ENCODE measurements around the gene COL9A3. TPM values are rescaled to one million over a fixed set of nuclear protein-coding genes. Genes with fewer than 3 reads are reported as not detected.

COL9A3 gene
- total RNA-seq, 1 donor from 2014 or later = 2.1 TPM

DNA sequence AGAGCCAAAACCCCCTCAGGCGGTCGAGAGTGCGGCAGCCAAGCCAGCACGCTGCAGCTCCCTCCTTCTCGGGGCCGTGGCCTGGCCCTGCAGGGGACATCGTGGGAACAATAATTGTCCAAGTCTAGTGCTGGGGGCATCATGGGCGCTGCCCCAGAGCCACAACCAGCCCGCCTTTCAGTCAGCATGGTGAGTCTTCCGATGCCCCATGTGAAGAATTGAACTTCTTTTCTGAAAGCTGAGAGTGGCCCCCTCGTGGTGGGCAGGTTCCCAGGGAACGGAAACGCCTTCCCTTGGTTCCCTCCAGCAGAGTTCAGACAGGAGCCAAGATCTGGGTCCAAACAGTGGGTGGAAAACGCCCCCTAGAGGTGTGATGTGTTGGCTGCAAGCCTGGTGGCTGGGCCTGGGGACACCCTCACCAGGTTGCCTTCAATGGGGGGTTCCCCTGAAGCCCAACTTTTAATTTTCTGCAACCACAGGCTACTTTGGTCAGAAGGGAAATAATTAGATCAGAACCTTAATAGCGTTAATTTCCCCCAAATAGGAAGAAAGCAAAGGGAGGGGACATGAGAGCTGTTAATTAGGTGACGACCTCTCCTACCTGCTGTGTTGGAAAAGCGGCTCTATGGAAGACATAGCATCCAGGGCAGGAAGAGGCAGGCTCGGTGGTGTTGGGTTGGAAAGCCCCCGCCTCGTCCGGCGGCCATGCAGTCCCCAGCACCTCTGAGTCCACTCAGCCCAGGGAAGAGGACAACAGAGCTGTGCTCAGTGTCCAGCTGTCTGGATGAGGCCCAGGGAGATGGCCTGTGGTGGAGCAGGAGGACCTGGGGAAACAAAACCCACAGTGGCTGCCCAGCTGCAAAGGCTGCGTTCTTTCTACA lies 25.3 kb upstream of the COL9A3 start:
- Histone ChIP-seq H3K27ac (replicated peaks) (no peak overlapping the region), H3K36me3 (no peaks in the 10 kb centered on the region), H3K4me3 (no peak overlapping the region), H3K27me3 (ENCODE audit: low read depth) (no peaks in the 10 kb centered on the region), H3K4me1 (peaks cover 35% of the 10 kb centered on the region), H3K9me3 (replicated peaks) (no peaks in the 10 kb centered on the region)
- intact Hi-C loops (cut with micrococcal nuclease) = loop anchor here (5.0 to 10.0 kb wide), 2 partner anchors 124 to 287 kb away; no protein-coding TSS in a partner anchor
- TF ChIP-seq CTCF (IDR thresholded peaks at IDR 0.05; ENCODE audit: borderline replicate concordance) = peak; percentile 89
- peak; percentile 78 for DNase-seq

DNA sequence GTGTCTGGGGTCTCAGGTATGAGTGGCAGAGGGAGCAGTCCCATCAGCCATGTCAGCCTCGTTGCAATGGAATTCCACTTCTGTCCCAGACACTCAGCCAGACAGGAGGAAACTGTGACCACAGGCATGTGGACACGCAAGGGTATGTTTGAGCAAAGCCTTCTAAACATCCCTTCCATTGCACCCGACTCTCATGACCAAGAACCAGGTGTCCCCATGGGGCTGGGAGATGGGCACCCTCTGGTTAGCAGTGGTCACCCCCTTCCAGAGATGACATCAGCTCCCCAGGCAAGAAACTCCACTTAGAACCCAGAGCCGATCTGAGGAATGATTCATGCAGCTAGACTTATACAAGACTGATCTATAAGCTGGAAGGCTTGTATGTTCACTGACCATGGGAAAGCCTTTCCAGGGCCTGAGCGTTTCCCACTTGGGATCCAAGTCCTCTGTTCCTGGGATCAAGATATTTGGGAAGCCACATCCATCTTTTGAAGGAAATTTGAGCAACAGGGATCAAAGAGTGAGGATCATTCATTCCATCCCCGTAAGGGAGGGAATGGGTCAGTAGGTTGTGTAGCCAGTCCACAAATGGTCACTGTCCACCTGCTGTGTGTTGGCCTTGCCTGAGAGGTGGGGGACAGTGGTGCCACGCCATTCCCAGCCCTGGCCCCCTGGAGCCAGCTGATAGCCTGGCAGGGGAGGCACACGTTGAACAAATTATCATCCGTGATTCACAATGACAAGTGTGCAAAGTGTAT lies 24.5 kb upstream of the COL9A3 start:
- Histone ChIP-seq H3K4me3 (no peak overlapping the region), H3K36me3 (no peaks in the 10 kb centered on the region), H3K9me3 (replicated peaks) (no peaks in the 10 kb centered on the region), H3K27ac (replicated peaks) (no peak overlapping the region), H3K4me1 (peaks cover 40% of the 10 kb centered on the region), H3K27me3 (ENCODE audit: low read depth) (no peaks in the 10 kb centered on the region)
- no peak for DNase-seq
- TF ChIP-seq CTCF (IDR thresholded peaks at IDR 0.05; ENCODE audit: borderline replicate concordance) = no peak
- intact Hi-C loops (cut with micrococcal nuclease) = loop anchor here (5.0 to 10.0 kb wide), 2 partner anchors 125 to 288 kb away; no protein-coding TSS in a partner anchor

- Histone ChIP-seq H3K27ac (replicated peaks) (peak overlapping the region; percentile 92), H3K4me3 (peak overlapping the region; percentile 81), H3K36me3 (peaks cover 6% of the 10 kb centered on the region), H3K27me3 (ENCODE audit: low read depth) (no peaks in the 10 kb centered on the region), H3K9me3 (replicated peaks) (no peaks in the 10 kb centered on the region), H3K4me1 (peaks cover 48% of the 10 kb centered on the region)
- no peak for TF ChIP-seq CTCF (IDR thresholded peaks at IDR 0.05; ENCODE audit: borderline replicate concordance)
- intact Hi-C loops (cut with micrococcal nuclease) = loop anchor here (5.0 to 10.0 kb wide), 2 partner anchors 126 to 288 kb away; no protein-coding TSS in a partner anchor
- DNase-seq = no peak
These were observed 23.7 kb upstream of the COL9A3 start for GRCh38 chr20:62792940-62793756.

GRCh38 chr20:62793757-62794006 lies 23.2 kb upstream of the COL9A3 start:
- intact Hi-C loops (cut with micrococcal nuclease) = loop anchor here (5.0 to 10.0 kb wide), 2 partner anchors 126 to 289 kb away; no protein-coding TSS in a partner anchor
- Histone ChIP-seq H3K4me1 (peaks cover 48% of the 10 kb centered on the region), H3K4me3 (peak overlapping the region; percentile 81), H3K27ac (replicated peaks) (peak overlapping the region; percentile 92), H3K27me3 (ENCODE audit: low read depth) (no peaks in the 10 kb centered on the region), H3K36me3 (peaks cover 12% of the 10 kb centered on the region), H3K9me3 (replicated peaks) (no peaks in the 10 kb centered on the region)
- DNase-seq = no peak
- no peak for TF ChIP-seq CTCF (IDR thresholded peaks at IDR 0.05; ENCODE audit: borderline replicate concordance)

Measured in left ventricle myocardium inferior (tissue), 1 donor.